ENCODE results near the gene LRR1.

Gene LRR1

GRCh38 chr14:49598485-49599300 is at the start of gene LRR1:
Gene LRR1, plus strand, starts transcription at chr14:49598940. Its CDS starts 81 bp downstream, at chr14:49599021.
- DNase-seq, result peak; percentile 86

- DNase-seq, result no peak
Measured at GRCh38 chr14:49549446-49549845, 49.3 kb upstream of the LRR1 start.

GRCh38 chr14:49549881-49550280 is 48.9 kb upstream of the LRR1 start:
- no peak for DNase-seq

GRCh38 chr14:49550286-49551184 is 48.2 kb upstream of the LRR1 start:
- no peak for DNase-seq

GRCh38 chr14:49551569-49551968 is 47.2 kb upstream of the LRR1 start:
- DNase-seq, result no peak

GRCh38 chr14:49553106-49553505 is 45.6 kb upstream of the LRR1 start:
- DNase-seq, result no peak

- no peak for DNase-seq
Measured at GRCh38 chr14:49553892-49554291, 44.8 kb upstream of the LRR1 start.

GRCh38 chr14:49559979-49560768 is 38.6 kb upstream of the LRR1 start:
- DNase-seq, result no peak

- DNase-seq, result no peak
Measured at GRCh38 chr14:49566714-49567113, 32.0 kb upstream of the LRR1 start.

- no peak for DNase-seq
Measured at GRCh38 chr14:49569281-49569680, 29.5 kb upstream of the LRR1 start.

GRCh38 chr14:49574038-49574437 is 24.7 kb upstream of the LRR1 start:
- DNase-seq, result no peak

- no peak for DNase-seq
Measured at GRCh38 chr14:49578141-49578540, 20.6 kb upstream of the LRR1 start.

GRCh38 chr14:49579841-49580240 is 18.9 kb upstream of the LRR1 start:
- DNase-seq, result no peak

- no peak for DNase-seq
Measured at GRCh38 chr14:49581209-49582112, 17.3 kb upstream of the LRR1 start.

GRCh38 chr14:49582113-49582977 is 16.4 kb upstream of the LRR1 start:
- DNase-seq, result no peak

GRCh38 chr14:49583629-49584028 is 15.1 kb upstream of the LRR1 start:
- DNase-seq, result no peak

GRCh38 chr14:49584058-49584457 is 14.7 kb upstream of the LRR1 start:
- DNase-seq, result no peak

- peak; percentile 13 for DNase-seq
Measured at GRCh38 chr14:49584981-49585640, 13.6 kb upstream of the LRR1 start.

GRCh38 chr14:49585803-49586672 is 12.7 kb upstream of the LRR1 start, which contains the start of gene RPS29:
Gene RPS29, minus strand, starts transcription at chr14:49586380. Its CDS starts 34 bp downstream, at chr14:49586346.
- DNase-seq, result peak; percentile 95
